Measurements from ENCODE around the gene ANKRD42. TPM values are rescaled to one million over a fixed set of nuclear protein-coding genes. Genes with fewer than 3 reads are reported as not detected.
A peak's percentile ranks its signal among the peaks of the same experiment; 100 is the strongest.

Gene ANKRD42
- total and polyA plus RNA-seq, 9 of the 15 experiments (the other 6 are each of a cell fraction or from before 2014, with no cell fraction given), result 2.8 to 9.1 (median 6.1) TPM

DNA sequence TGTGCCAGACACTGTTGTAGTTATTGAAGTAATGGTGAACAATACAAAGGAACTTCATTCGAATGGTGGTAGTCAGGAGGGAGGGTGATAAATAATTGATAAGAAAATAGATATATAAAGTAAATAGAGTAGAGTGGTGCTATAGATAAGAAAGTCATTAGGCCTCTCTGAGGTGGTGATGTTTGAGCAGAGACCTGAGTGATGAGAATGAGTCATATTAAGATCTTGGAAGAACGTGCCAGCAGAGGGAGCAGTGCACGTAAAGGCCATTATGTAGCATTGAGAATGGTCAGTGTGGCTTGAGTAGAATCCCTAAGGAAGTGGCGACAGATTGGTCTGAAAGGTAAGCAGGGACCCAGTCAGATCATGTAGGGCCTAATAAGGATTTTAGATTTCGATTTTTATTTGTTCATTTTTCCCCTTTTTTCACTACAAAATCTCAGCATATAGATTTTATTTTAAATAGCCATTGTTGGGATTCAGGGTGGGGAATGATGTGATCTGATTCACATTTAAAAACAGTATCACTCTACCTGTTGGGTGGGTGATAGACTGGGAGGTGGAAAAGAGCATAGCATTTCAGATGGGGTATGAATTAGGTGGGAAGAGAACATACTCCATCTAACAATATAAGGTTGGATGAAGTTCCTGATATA is 47.9 kb downstream of the ANKRD42 start (continued):
- TF ChIP-seq, protein P1, sequence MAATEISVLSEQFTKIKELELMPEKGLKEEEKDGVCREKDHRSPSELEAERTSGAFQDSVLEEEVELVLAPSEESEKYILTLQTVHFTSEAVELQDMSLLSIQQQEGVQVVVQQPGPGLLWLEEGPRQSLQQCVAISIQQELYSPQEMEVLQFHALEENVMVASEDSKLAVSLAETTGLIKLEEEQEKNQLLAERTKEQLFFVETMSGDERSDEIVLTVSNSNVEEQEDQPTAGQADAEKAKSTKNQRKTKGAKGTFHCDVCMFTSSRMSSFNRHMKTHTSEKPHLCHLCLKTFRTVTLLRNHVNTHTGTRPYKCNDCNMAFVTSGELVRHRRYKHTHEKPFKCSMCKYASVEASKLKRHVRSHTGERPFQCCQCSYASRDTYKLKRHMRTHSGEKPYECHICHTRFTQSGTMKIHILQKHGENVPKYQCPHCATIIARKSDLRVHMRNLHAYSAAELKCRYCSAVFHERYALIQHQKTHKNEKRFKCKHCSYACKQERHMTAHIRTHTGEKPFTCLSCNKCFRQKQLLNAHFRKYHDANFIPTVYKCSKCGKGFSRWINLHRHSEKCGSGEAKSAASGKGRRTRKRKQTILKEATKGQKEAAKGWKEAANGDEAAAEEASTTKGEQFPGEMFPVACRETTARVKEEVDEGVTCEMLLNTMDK (IDR thresholded peaks at IDR 0.05; ENCODE audit: borderline replicate concordance, insufficient read depth, low read depth, low read length, poor library complexity, severe bottlenecking), result peak; percentile 43
- TF ChIP-seq RCOR1 (IDR thresholded peaks at IDR 0.05; ENCODE audit: borderline replicate concordance in 1 of 2, low read depth in 2 of 2, low read length in 2 of 2) (peak in 1 of 2 experiments; percentile 66; a peak in 1 of 4 replicates), TAL1 (IDR thresholded peaks at IDR 0.05) (0 out of 2 replicates have a peak, but pooled peaks have one; percentile 17), MYC (IDR thresholded peaks at IDR 0.05; ENCODE audit: low read depth, low read length) (no peak), MYC (CRISPR knock-in tag; IDR thresholded peaks at IDR 0.05; ENCODE audit: borderline replicate concordance, low read depth) (no peak), SOX6 (IDR thresholded peaks at IDR 0.05) (0 out of 2 replicates have a peak, but pooled peaks have one; percentile 27), KDM5B (IDR thresholded peaks at IDR 0.05; ENCODE audit: insufficient replicate concordance, low read depth, low read length) (no peak), ZNF586 (CRISPR knock-in tag; conservative IDR thresholded peaks at IDR 0.05) (no peak), FOXA3 (CRISPR knock-in tag; conservative IDR thresholded peaks at IDR 0.05 in 1 of 2, IDR thresholded peaks at IDR 0.05 in 1 of 2) (peak in 1 of 2 experiments; percentile 81; a peak in 2 of 4 replicates), MAFG (tag; conservative IDR thresholded peaks at IDR 0.05) (no peak), HOXB6 (CRISPR knock-in tag; IDR thresholded peaks at IDR 0.05; ENCODE audit: borderline replicate concordance) (no peak), ZNF146 (CRISPR knock-in tag; IDR thresholded peaks at IDR 0.05; ENCODE audit: unreplicated experiment) (no peak), MTA2 (IDR thresholded peaks at IDR 0.05; ENCODE audit: low read depth) (peak; percentile 18; the same call in 1 of the 2 replicates), HCFC1 (IDR thresholded peaks at IDR 0.05; ENCODE audit: low read depth, low read length) (no peak), KDM1A (IDR thresholded peaks at IDR 0.05) (peak in 1 of 2 experiments; percentile 29; a peak in 1 of 4 replicates), SMC3 (conservative IDR thresholded peaks at IDR 0.05; ENCODE audit: insufficient read depth, low read depth, low read length) (peak; percentile 50; the same call in 1 of the 2 replicates)
- TF ChIP-seq, protein P2, sequence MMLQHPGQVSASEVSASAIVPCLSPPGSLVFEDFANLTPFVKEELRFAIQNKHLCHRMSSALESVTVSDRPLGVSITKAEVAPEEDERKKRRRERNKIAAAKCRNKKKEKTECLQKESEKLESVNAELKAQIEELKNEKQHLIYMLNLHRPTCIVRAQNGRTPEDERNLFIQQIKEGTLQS (IDR thresholded peaks at IDR 0.05), result peak; percentile 90
- TF ChIP-seq, protein P2 (CRISPR knock-in tag; conservative IDR thresholded peaks at IDR 0.05), result 0 out of 2 replicates have a peak, but pooled peaks have one; percentile 25
- TF ChIP-seq, protein P3, sequence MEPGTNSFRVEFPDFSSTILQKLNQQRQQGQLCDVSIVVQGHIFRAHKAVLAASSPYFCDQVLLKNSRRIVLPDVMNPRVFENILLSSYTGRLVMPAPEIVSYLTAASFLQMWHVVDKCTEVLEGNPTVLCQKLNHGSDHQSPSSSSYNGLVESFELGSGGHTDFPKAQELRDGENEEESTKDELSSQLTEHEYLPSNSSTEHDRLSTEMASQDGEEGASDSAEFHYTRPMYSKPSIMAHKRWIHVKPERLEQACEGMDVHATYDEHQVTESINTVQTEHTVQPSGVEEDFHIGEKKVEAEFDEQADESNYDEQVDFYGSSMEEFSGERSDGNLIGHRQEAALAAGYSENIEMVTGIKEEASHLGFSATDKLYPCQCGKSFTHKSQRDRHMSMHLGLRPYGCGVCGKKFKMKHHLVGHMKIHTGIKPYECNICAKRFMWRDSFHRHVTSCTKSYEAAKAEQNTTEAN (CRISPR knock-in tag; IDR thresholded peaks at IDR 0.05), result no peak
- TF ChIP-seq, protein P4, sequence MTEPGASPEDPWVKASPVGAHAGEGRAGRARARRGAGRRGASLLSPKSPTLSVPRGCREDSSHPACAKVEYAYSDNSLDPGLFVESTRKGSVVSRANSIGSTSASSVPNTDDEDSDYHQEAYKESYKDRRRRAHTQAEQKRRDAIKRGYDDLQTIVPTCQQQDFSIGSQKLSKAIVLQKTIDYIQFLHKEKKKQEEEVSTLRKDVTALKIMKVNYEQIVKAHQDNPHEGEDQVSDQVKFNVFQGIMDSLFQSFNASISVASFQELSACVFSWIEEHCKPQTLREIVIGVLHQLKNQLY (CRISPR knock-in tag; conservative IDR thresholded peaks at IDR 0.05), result no peak
